Pulmonary artery endothelial cell (primary cell): ENCODE measurements around the gene SAMD10. TPM values are rescaled to one million over a fixed set of nuclear protein-coding genes. Genes with fewer than 3 reads are reported as not detected.

Experiments used
- DNase-seq: peaks from one replicate; pipeline ENCODE4 v3.0.0-alpha.2; 2011; ENCODE audit warnings: low read depth, low spot score
- total RNA-seq: library from RNA; depleted of rRNA; stranded (reverse); fragments of >200 nt; gene quantifications from 2 replicates; pipeline ENCODE4 v1.2.3, GENCODE V29; 2014

The SAMD10 gene
- total RNA-seq, 1 donor from 2014 or later: 2.5 TPM

DNA sequence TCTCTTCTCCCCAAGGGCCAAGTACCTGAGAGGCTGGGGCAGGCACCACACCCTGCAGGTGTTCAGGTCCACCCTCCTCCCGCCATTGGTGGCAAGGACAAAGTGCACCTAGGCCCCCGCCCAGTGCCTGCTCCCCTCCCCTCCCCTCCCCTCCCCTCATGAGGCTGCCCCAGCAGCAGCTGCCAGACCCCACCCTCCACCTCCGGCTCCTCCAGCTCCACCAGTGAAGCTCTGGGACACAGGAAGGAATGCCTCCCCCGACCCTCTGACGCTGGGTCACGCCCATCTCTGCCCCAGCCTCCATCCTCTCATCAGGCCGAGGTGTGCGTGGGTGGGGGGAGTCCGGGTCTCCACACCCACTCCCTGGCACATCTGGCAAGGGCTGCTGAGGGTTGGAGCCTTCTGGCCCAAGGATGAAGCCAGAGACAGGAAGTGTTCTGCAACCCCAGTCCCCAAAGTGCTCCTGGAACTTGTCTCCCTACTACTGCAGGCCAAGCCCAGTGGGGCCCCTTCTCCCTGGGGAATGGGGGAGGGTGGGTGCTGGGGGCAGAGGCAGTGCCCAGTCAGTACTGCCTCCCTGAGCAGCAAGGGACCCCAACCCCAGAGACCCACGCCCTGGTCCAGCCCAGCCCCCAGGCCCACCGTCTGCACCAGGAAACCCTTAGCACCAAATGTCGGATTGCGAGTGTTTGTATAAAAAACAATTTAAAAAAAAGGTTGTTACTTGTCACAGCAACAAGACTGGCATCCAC is 21.6 kb downstream of the SAMD10 start:
- no peak for DNase-seq

GRCh38 chr20:63957004-63957689 is 22.3 kb downstream of the SAMD10 start:
- DNase-seq: no peak

DNA sequence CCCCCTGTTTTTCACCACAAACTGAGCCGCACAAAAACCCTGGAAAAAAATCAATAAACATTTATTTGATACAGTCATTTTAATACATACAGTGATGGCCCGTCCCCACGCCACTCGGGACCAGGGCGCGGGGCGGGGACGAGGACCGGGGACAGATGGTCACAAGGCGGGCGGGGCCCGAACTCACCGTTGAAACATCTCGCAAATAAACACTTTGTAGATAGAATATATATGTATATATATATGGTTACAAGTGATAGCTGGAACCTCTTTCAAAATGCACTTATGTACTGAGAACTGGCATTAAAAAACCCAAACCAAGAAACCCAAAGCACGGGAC is 22.8 kb downstream of the SAMD10 start:
- DNase-seq: no peak

DNA sequence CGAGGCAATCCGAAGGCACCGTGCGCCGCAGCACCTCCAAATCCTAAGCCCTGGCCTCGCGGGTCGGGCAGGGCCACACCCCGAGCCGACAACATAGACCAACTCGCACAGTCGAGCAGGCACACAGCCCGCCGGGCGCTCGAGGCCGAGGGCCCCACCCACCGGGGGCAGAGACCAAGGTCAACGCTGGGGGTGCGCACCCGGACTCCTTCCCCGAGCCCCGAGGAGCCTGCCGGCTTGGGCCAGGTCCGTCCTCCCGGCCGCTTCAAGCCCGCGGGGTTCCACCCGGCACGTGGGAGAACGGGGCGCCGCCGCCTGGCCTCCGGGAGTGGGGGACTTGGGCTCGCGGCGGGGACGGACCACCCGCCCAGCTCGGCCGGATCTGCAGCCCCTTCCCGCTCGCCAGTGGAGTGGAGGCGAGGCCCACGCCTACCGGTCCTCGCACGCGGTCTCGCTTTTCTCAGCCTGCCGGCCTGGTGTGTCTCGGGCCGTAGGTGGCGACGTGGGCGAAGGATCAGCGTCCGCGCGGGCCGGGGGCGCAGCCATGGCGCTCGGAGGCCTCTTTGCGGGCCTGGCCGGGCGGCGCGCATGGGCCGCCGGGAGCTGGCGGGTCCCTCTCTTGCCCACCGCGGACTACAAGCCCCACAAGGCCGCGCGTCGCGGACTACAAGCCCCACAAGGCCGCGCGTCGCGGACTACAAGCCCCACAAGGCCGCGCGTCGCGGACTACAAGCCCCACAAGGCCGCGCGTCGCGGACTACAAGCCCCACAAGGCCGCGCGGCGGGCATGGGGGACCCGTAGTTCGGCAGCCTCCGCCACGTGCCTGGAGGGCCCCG is 23.4 kb downstream of the SAMD10 start, which contains the start of gene UCKL1:
Gene UCKL1 (minus strand): TSS at position 590 of the 837 bp plus-strand sequence. CDS start 44 bp downstream, at position 546.
- peak; percentile 63 for DNase-seq

DNA sequence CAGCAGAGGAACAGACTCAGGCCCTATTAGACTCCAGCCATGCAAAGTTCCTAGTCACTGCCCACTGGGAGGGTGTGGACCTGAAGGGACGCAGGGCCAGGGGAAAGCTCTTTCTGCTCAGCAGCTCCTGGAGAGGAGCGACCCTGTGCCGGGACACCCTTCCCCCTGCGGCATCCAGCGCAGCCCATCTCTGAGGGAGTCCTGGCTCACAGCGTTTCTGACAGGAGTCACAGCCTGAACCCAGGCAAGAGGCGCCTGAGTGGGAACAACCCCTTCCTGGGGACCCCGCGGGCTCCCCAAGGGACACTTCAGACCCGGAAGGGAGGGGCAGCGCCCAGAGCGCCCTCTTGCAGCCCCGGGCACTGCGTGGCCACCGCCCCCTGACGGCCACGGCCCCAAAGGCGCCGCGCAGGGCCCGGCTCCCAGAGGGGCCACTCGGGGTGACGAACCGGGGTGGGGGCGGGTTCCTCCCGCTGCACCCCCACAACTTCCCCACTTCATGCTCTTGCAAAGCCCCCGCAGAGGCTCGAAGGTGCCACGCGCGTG is 24.1 kb downstream of the SAMD10 start:
- DNase-seq: no peak

DNA sequence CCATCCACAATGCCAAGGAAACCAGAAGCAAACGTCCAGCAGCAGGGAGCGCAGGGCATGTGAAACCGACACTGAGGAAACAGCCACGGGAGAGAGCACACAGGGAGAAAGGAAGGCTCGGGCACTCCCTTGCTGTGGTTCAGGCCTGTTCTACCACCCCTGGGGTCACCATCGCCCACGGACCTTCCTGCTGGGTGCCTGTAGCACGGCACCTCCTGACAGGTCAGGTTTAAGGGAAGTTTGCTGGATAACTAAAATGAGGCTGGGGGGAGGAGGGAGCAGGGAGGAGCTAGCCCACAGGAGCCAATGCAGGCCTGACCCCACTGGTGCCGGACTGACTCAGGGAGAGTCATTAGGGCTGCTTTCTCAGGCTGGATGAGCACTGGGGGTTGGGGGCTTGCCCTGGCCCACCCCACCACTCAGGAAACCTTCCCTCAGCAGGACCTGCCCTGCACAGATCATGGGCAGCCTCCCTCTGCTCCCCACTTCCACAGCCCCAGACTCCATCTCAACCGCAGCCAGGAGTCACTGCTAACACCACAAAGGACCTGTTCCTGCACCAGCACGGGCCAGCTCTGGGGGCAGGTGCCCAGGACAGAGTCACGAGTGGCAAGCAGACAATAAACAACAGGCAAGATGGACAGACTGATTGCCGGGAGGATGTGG is 25.5 kb downstream of the SAMD10 start:
- DNase-seq: no peak

DNA sequence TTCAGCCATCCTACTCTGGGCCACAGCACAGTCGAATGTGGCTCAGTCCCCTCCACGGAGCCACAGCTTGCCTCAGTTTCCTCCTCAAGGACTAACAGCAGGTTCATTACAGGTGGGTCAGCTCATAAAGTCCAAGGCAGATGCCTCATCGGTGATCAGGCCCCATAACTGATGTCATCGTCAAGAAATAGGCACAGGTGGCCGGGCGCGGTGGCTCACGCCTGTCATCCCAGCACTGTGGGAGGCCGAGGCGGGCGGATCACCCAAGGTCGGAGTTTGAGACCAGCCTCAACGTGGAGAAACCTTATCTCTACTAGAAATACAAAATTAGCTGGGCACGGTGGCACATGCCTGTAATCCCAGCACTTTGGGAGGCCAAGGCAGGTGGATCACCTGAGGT is 26.7 kb downstream of the SAMD10 start:
- no peak for DNase-seq

GRCh38 chr20:63952210-63952535 is 27.3 kb downstream of the SAMD10 start:
- no peak for DNase-seq

GRCh38 chr20:63951398-63952209 is 27.8 kb downstream of the SAMD10 start:
- DNase-seq: no peak

DNA sequence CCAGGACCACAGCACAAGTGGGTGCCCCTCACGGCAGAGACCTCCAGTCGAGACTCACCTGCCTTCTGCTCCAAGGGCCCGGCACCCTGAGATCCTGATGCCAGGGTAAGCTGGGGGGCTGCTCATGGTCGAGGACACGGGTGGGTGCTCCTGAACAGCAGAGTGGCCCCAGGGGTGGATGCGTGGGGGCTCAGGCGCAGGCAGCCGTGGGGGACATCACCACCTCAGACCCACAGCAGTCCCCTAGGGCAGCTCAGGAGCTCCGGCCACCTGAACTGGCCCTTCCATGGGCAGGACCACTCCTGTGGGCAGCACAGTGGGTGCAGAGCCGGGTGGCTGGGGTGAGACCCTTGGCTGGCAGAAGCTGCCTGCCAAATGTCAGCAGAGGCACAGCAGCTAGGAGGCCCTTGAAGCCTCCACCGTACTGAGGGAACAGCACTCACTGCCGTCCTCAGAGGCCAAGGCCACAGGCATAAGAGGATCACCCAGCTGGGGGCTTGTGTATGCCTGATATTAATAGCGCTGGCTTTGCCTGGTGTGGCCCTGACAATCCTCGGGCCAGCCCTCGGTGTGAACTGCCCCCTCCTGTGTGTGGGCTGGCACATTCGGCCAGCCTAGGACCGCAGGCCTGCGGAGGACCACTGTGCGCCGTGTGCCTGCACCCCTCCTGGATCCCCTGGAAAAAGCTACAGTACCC is 28.6 kb downstream of the SAMD10 start:
- no peak for DNase-seq

DNA sequence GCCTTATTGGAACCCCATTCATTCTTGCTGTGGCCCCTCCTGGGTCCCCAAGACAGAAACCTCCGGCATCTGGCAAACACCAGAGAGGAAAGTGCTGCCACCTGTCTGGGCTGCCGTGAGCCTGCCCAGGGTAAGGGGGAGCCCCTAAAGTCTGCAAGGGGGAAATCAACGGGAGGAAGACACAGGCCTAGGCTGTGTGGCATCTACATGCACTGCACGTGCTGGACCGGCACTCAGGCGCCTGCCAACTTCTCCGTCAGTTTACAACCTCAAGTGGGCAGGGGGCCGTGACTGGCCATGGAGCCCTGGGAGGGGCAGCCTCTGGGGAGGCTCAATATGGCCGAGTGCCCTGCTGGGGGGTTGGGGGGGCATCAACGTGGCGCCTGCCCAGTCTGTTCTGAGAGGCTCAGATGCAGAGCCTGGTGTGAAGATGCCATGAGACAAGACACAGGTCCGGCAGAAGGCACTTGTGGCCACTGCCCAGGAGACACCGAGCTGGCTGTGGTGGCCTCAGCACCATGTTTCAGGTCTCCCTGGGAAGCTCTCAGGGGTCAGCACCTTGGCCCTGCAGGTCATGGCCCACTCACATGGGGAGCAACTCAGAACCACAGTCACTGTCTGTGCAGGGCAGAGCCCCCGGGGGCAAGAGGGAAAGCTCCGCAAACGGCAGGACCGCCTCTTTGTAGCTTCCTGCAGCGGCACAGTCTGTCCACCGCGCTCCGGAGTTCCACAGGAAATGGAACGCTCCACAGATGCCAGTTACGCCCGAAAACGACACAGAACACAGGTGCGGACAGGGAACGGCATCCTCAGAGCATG is 31.6 kb downstream of the SAMD10 start:
- DNase-seq: no peak

DNA sequence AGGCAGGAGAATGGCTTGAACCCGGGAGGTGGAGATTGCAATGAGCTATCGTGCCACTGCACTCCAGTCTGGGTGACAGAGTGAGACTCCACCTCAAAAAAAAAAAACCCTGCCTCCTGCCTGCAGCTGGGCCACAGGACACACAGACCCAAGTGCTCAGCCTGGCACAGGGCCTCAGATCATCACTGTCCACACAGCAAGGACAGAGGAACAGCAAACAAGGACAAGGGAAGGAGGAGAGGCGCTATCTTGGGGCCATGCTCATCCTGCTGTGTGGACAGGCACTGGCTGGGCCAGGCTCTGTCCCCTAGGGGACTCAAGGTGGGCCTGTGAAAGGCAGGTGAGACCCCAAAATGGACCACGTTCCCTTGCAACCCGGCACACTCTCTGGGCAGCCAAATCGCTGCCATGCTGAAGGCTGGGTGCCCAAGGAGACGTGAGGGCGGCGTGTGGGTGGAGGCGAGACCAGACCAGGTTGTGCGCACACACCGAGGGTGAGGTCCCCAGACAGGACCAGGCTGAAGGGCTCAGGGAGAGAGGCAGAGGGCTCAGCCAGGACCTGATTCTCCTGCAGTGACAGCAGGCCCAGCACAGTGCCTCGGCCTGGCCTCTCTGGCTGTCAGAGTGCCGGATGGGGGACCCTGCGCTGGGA is 32.3 kb downstream of the SAMD10 start:
- no peak for DNase-seq

GRCh38 chr20:63945921-63946920 is 33.2 kb downstream of the SAMD10 start:
- no peak for DNase-seq

DNA sequence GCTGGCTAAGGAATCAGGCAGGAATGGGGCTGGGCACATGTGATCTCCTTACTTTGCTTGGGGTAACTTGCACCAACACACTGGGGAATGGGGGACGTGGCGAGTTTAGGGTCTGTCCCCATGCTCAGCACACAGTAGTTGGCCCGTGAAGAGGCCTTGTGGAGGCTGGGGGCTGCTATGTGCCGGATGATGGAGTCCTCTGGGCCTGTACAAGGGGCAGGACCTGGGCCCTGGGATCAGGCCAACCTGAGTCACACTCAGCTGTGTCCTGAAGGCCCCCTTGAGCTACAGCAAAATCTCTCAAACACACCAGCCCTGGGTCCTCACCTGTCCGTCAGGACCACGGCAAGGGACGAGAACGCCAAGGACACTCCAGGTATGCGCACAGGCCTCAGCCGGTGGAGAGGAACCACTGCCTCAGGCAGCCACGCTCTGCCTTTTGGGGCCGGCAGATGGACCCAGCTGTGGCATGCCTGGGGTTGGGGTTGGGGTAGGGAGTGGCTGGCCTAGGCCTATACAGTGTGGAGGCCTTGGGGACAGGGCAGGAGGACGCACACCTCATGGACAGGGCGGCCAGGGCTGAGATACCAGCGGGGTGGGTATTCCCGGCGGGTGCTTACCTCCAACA is 34.3 kb downstream of the SAMD10 start:
- DNase-seq: no peak

DNA sequence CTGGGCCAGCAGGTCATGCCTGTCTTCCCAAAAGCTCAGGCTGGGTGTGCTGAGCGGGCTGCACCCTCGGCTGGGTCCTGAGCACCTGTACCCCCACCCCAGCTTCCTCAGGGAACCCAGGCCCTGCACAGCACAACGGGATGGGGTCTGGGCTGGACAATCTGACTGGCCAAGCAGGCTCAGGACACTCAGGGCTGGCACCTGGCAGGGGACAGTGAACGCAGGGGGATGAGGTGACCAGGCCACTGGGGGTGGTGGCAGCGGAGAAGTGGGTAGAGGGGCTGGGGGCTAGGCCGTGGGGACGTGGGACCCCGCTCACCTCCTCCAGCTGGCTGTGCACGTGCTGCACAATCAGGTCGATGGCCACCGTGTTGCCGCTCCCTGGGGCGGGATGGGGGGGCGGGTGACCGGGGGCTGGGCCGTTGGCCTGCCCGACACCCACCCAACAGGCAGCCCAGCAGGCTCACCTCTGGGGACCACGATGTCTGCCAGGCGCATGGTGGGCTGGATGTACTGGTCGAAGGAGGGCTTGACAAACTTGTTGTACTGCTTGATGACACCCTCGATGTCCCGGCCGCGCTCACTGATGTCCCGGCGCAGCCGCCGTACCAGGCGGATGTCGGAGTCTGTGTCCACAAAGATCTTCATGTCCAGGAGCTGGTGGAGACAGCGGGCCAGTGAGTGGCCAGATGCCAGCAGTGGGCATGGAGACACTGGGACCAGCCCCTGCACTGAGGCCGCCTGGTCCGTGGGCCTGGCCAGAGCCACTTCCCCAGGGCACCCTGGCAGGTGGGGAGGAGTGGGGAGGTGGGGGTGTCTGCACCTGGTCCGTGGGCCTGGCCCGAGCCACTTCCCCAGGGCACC is 35.1 kb downstream of the SAMD10 start:
- DNase-seq: no peak

GRCh38 chr20:63943808-63944077 is 35.7 kb downstream of the SAMD10 start:
- DNase-seq: no peak
